ENCODE data around the gene CHCT1.

Gene CHCT1

DNA sequence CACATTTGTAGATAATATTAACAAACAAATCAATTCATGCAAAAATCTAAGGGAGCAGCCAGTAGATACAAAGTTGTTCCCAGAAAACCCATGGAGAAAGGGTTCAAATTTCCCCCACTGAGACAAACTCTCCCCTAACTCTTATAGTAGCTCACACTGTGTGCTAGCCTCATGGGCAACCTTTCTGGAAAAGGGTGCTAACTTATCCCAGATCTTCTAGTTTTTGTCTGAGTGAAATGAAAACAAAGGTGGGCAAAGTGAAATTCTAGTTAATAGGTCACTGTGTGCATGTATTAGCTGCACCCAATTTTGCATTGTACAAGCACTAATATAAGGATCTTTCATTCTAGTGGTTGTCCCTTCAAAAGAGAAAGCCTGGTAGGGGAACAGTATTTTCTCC is 20.5 kb upstream of the CHCT1 start:
- no peaks in the 10 kb centered on the region for H3K79me1 ChIP-seq (ENCODE audit: low read depth, low read length)
- H3K4me1 ChIP-seq (ENCODE audit: control insufficient read depth in 2 of 2, insufficient read depth in 1 of 2, low read depth in 1 of 2, low read length in 2 of 2): peaks cover 0 to 1% of the 10 kb centered on the region in 2 donors
- H3K27me3 ChIP-seq (ENCODE audit: control insufficient read depth in 3 of 3, insufficient read depth in 3 of 3, low read depth in 1 of 3, low read length in 3 of 3): no peaks in the 10 kb centered on the region
- H3K9ac ChIP-seq (ENCODE audit: low read depth, low read length, poor library complexity): no peak overlapping the region
- H3K18ac ChIP-seq (ENCODE audit: low read length): no peak overlapping the region
- H2BK12ac ChIP-seq (ENCODE audit: low read length): no peak overlapping the region
- no peak overlapping the region for H2AK5ac ChIP-seq (ENCODE audit: low read depth, low read length)
- H2AFZ ChIP-seq (ENCODE audit: low read length): no peak overlapping the region
- DNase-seq (ENCODE audit: low spot score): no peak
- H2BK120ac ChIP-seq (ENCODE audit: low read depth, low read length): no peak overlapping the region
- no peak overlapping the region for H3K27ac ChIP-seq (replicated peaks; ENCODE audit: low read length)
- H3K9me3 ChIP-seq (replicated peaks in 1 of 2; ENCODE audit: control insufficient read depth in 2 of 2, insufficient read depth in 1 of 2, low read depth in 1 of 2, low read length in 2 of 2): no peaks in the 10 kb centered on the region
- no peak overlapping the region for H2BK15ac ChIP-seq (ENCODE audit: low read length)
- H4K91ac ChIP-seq (ENCODE audit: low read depth, low read length, poor library complexity): no peak overlapping the region
- H2BK5ac ChIP-seq (ENCODE audit: low read length): no peak overlapping the region
- no peak overlapping the region for H3K4ac ChIP-seq (ENCODE audit: low read length)
- no peak overlapping the region for H3K23ac ChIP-seq (ENCODE audit: low read depth, low read length, poor library complexity)
- H3K4me2 ChIP-seq (ENCODE audit: insufficient read depth, low read length, poor library complexity, severe bottlenecking): no peak overlapping the region
- no peak overlapping the region for H3K14ac ChIP-seq (ENCODE audit: low read length)
- H3K4me3 ChIP-seq (ENCODE audit: low read length in 2 of 2): no peak overlapping the region
- no peak overlapping the region for H4K8ac ChIP-seq (ENCODE audit: low read depth, low read length)
- no peaks in the 10 kb centered on the region for H3K36me3 ChIP-seq (replicated peaks in 1 of 2; ENCODE audit: control insufficient read depth in 2 of 2, insufficient read depth in 2 of 2, low read length in 2 of 2)

DNA sequence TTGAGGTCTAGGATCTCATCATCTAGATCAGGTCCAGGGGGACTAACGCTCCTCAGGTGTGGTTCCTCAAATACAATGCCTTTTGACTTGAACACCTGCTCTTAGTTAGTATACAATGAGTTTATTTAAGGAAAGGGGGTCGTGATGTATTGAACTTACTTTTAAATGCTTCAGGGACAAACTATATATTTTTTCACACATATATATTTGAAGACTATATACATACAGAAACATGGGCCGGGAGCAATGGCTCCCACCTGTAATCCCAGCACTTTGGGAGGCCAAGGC is 18.8 kb upstream of the CHCT1 start:
- H3K9me3 ChIP-seq (replicated peaks in 1 of 2; ENCODE audit: control insufficient read depth in 2 of 2, insufficient read depth in 1 of 2, low read depth in 1 of 2, low read length in 2 of 2): no peaks in the 10 kb centered on the region
- H3K4ac ChIP-seq (ENCODE audit: low read length): no peak overlapping the region
- H3K79me1 ChIP-seq (ENCODE audit: low read depth, low read length): no peaks in the 10 kb centered on the region
- no CpG with 5 or more reads among the region's 3 CpGs for WGBS, 2 donors (ENCODE audit: extremely low coverage in 2 of 2, insufficient read length in 2 of 2, insufficient replicate concordance in 1 of 2)
- no peak overlapping the region for H3K14ac ChIP-seq (ENCODE audit: low read length)
- H2BK120ac ChIP-seq (ENCODE audit: low read depth, low read length): no peak overlapping the region
- no peak overlapping the region for H3K18ac ChIP-seq (ENCODE audit: low read length)
- no peaks in the 10 kb centered on the region for H3K36me3 ChIP-seq (replicated peaks in 1 of 2; ENCODE audit: control insufficient read depth in 2 of 2, insufficient read depth in 2 of 2, low read length in 2 of 2)
- no peak overlapping the region for H4K8ac ChIP-seq (ENCODE audit: low read depth, low read length)
- H4K91ac ChIP-seq (ENCODE audit: low read depth, low read length, poor library complexity): no peak overlapping the region
- no peak overlapping the region for H3K9ac ChIP-seq (ENCODE audit: low read depth, low read length, poor library complexity)
- no peak overlapping the region for H2BK5ac ChIP-seq (ENCODE audit: low read length)
- H3K23ac ChIP-seq (ENCODE audit: low read depth, low read length, poor library complexity): no peak overlapping the region
- no peak overlapping the region for H2BK12ac ChIP-seq (ENCODE audit: low read length)
- H2AFZ ChIP-seq (ENCODE audit: low read length): no peak overlapping the region
- no peak overlapping the region for H3K4me3 ChIP-seq (ENCODE audit: low read length in 2 of 2)
- H2AK5ac ChIP-seq (ENCODE audit: low read depth, low read length): no peak overlapping the region
- H2BK15ac ChIP-seq (ENCODE audit: low read length): no peak overlapping the region
- no peak for DNase-seq (ENCODE audit: low spot score)
- H3K27me3 ChIP-seq (ENCODE audit: control insufficient read depth in 3 of 3, insufficient read depth in 3 of 3, low read depth in 1 of 3, low read length in 3 of 3): no peaks in the 10 kb centered on the region
- H3K27ac ChIP-seq (replicated peaks; ENCODE audit: low read length): no peak overlapping the region
- H3K4me2 ChIP-seq (ENCODE audit: insufficient read depth, low read length, poor library complexity, severe bottlenecking): no peak overlapping the region
- peaks cover 0 to 1% of the 10 kb centered on the region in 2 donors for H3K4me1 ChIP-seq (ENCODE audit: control insufficient read depth in 2 of 2, insufficient read depth in 1 of 2, low read depth in 1 of 2, low read length in 2 of 2)

DNA sequence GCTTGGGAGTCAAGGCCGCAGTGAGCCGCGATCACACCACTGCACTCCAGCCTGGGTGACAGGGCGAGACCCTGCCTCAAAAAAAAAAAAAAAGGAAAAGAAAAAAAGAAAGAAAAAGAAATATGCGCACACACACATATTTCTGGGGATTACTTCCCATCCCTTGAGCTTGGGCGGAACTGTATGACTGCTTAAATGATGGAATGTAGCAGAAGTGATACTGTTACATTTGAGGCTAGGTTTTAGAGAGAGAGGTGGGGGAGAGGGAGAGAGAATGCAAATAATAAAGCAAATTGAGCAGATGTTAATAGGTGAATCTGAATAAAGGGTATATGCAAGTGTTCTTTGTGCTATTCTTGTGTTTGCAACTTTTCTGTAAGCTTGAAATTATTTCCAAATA is 18.3 kb upstream of the CHCT1 start:
- Histone ChIP-seq H3K9ac (ENCODE audit: low read depth, low read length, poor library complexity) (no peak overlapping the region), H3K9me3 (replicated peaks in 1 of 2; ENCODE audit: control insufficient read depth in 2 of 2, insufficient read depth in 1 of 2, low read depth in 1 of 2, low read length in 2 of 2) (no peaks in the 10 kb centered on the region), H3K4me1 (ENCODE audit: control insufficient read depth in 2 of 2, insufficient read depth in 1 of 2, low read depth in 1 of 2, low read length in 2 of 2) (peaks cover 0 to 1% of the 10 kb centered on the region in 2 donors), H4K91ac (ENCODE audit: low read depth, low read length, poor library complexity) (no peak overlapping the region), H2BK15ac (ENCODE audit: low read length) (no peak overlapping the region), H2BK5ac (ENCODE audit: low read length) (no peak overlapping the region), H2BK12ac (ENCODE audit: low read length) (no peak overlapping the region), H3K4ac (ENCODE audit: low read length) (no peak overlapping the region), H2BK120ac (ENCODE audit: low read depth, low read length) (no peak overlapping the region), H3K4me2 (ENCODE audit: insufficient read depth, low read length, poor library complexity, severe bottlenecking) (no peak overlapping the region), H4K8ac (ENCODE audit: low read depth, low read length) (no peak overlapping the region), H3K27me3 (ENCODE audit: control insufficient read depth in 3 of 3, insufficient read depth in 3 of 3, low read depth in 1 of 3, low read length in 3 of 3) (no peaks in the 10 kb centered on the region), H2AFZ (ENCODE audit: low read length) (no peak overlapping the region), H2AK5ac (ENCODE audit: low read depth, low read length) (no peak overlapping the region), H3K14ac (ENCODE audit: low read length) (no peak overlapping the region), H3K36me3 (replicated peaks in 1 of 2; ENCODE audit: control insufficient read depth in 2 of 2, insufficient read depth in 2 of 2, low read length in 2 of 2) (no peaks in the 10 kb centered on the region), H3K79me1 (ENCODE audit: low read depth, low read length) (no peaks in the 10 kb centered on the region), H3K18ac (ENCODE audit: low read length) (no peak overlapping the region), H3K4me3 (ENCODE audit: low read length in 2 of 2) (no peak overlapping the region), H3K27ac (replicated peaks; ENCODE audit: low read length) (no peak overlapping the region), H3K23ac (ENCODE audit: low read depth, low read length, poor library complexity) (no peak overlapping the region)
- no CpG with 5 or more reads among the region's 6 CpGs for WGBS, 2 donors (ENCODE audit: extremely low coverage in 2 of 2, insufficient read length in 2 of 2, insufficient replicate concordance in 1 of 2)
- no peak for DNase-seq (ENCODE audit: low spot score)

DNA sequence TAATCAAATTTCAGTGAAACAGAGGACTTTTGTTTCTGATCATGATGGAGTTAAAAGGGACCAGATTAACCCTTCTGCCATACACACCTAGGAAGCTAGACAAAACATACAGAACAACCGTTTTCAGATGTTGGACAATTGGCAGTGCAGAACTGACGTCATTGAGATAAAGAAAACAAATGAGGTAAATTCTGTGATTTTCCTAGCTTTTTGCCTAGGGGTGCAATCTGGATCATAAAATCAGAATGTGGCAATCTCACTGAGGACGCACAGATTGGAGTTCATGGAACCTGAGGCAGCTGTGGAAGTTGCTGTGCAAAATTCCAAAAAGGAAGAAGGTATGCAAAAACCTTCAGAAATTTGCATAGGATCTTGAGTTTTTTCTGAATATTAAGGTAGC is 15.4 kb upstream of the CHCT1 start:
- no peak for DNase-seq (ENCODE audit: low spot score)
- Histone ChIP-seq H3K23ac (ENCODE audit: low read depth, low read length, poor library complexity) (no peak overlapping the region), H3K14ac (ENCODE audit: low read length) (no peak overlapping the region), H3K9ac (ENCODE audit: low read depth, low read length, poor library complexity) (no peak overlapping the region), H2AFZ (ENCODE audit: low read length) (no peak overlapping the region), H4K8ac (ENCODE audit: low read depth, low read length) (no peak overlapping the region), H2AK5ac (ENCODE audit: low read depth, low read length) (no peak overlapping the region), H3K4ac (ENCODE audit: low read length) (no peak overlapping the region), H3K4me3 (ENCODE audit: low read length in 2 of 2) (no peak overlapping the region), H3K4me1 (ENCODE audit: control insufficient read depth in 2 of 2, insufficient read depth in 1 of 2, low read depth in 1 of 2, low read length in 2 of 2) (peaks cover 0 to 1% of the 10 kb centered on the region in 2 donors), H2BK5ac (ENCODE audit: low read length) (no peak overlapping the region), H3K18ac (ENCODE audit: low read length) (no peak overlapping the region), H2BK120ac (ENCODE audit: low read depth, low read length) (no peak overlapping the region), H2BK15ac (ENCODE audit: low read length) (no peak overlapping the region), H3K27me3 (ENCODE audit: control insufficient read depth in 3 of 3, insufficient read depth in 3 of 3, low read depth in 1 of 3, low read length in 3 of 3) (no peaks in the 10 kb centered on the region), H3K4me2 (ENCODE audit: insufficient read depth, low read length, poor library complexity, severe bottlenecking) (no peak overlapping the region), H3K9me3 (replicated peaks in 1 of 2; ENCODE audit: control insufficient read depth in 2 of 2, insufficient read depth in 1 of 2, low read depth in 1 of 2, low read length in 2 of 2) (no peaks in the 10 kb centered on the region), H3K79me1 (ENCODE audit: low read depth, low read length) (no peaks in the 10 kb centered on the region), H2BK12ac (ENCODE audit: low read length) (no peak overlapping the region), H4K91ac (ENCODE audit: low read depth, low read length, poor library complexity) (no peak overlapping the region), H3K36me3 (replicated peaks in 1 of 2; ENCODE audit: control insufficient read depth in 2 of 2, insufficient read depth in 2 of 2, low read length in 2 of 2) (no peaks in the 10 kb centered on the region), H3K27ac (replicated peaks; ENCODE audit: low read length) (no peak overlapping the region)
- WGBS, 2 donors (ENCODE audit: extremely low coverage in 2 of 2, insufficient read length in 2 of 2, insufficient replicate concordance in 1 of 2): no CpG with 5 or more reads among the region's 3 CpGs

Data from neuronal stem cell (in vitro differentiated cells).